Muscle layer of duodenum (tissue), 2 donors: ENCODE results near the gene EIF4A3.
A peak's percentile ranks its signal among the peaks of the same experiment; 100 is the strongest.

ENCODE experiments used
- H3K27ac ChIP-seq: one replicate; pipeline ENCODE4 v1.7.0; 2013; ENCODE audit warnings: mild to moderate bottlenecking, low read length
- H3K27me3 ChIP-seq: one replicate; pipeline ENCODE4 v1.7.0; 2013; ENCODE audit warnings: low read depth, mild to moderate bottlenecking, control low read depth, low read length
- H3K36me3 ChIP-seq, 2 donors: one replicate each; pipeline ENCODE4 v1.7.0; 2013; ENCODE audit warnings: low read length in 2 of 2, control low read depth in 1 of 2, mild to moderate bottlenecking in 1 of 2; ENCODE audit not compliant: insufficient read depth in 2 of 2, control insufficient read depth in 1 of 2
- H3K4me1 ChIP-seq, 2 donors: one replicate each; pipeline ENCODE4 v1.7.0; 2013; ENCODE audit warnings: low read length in 2 of 2, mild to moderate bottlenecking in 2 of 2, control low read depth in 1 of 2, moderate library complexity in 1 of 2; ENCODE audit not compliant: insufficient read depth in 2 of 2, control insufficient read depth in 1 of 2
- H3K4me3 ChIP-seq, 2 donors: one replicate each; pipeline ENCODE4 v1.7.0; 2013; ENCODE audit warnings: low read length in 2 of 2, low read depth in 1 of 2, mild to moderate bottlenecking in 1 of 2
- H3K9me3 ChIP-seq, 2 donors: one replicate each; pipeline ENCODE4 v1.7.0; 2013; ENCODE audit warnings: low read length in 2 of 2, control low read depth in 1 of 2, mild to moderate bottlenecking in 1 of 2; ENCODE audit not compliant: control insufficient read depth in 1 of 2
- donor health status: healthy.

EIF4A3 gene

GRCh38 chr17:80151333-80151732, 4.4 kb upstream of the EIF4A3 start:
- Histone ChIP-seq H3K36me3 (no peaks in the 10 kb centered on the region), H3K27me3 (no peaks in the 10 kb centered on the region), H3K9me3 (no peaks in the 10 kb centered on the region), H3K4me1 (peaks cover 0 to 7% of the 10 kb centered on the region in 2 donors), H3K27ac (no peak overlapping the region), H3K4me3 (no peak overlapping the region)

GRCh38 chr17:80146121-80147034, 550 bp downstream of the EIF4A3 start:
- Histone ChIP-seq H3K4me3 (peak overlapping the region; percentile 89 to 91), H3K9me3 (no peaks in the 10 kb centered on the region), H3K36me3 (peaks cover 22 to 23% of the 10 kb centered on the region in 2 donors), H3K27me3 (no peaks in the 10 kb centered on the region), H3K27ac (peak overlapping the region; percentile 60), H3K4me1 (peaks cover 13 to 26% of the 10 kb centered on the region in 2 donors)

GRCh38 chr17:80145076-80146075, 1.6 kb downstream of the EIF4A3 start:
- Histone ChIP-seq H3K36me3 (peaks cover 28% of the 10 kb centered on the region in 2 donors), H3K27me3 (no peaks in the 10 kb centered on the region), H3K4me1 (peaks cover 13 to 26% of the 10 kb centered on the region in 2 donors), H3K4me3 (peak overlapping the region; percentile 89 to 91), H3K27ac (no peak overlapping the region), H3K9me3 (no peaks in the 10 kb centered on the region)

- H3K4me3 ChIP-seq, result no peak overlapping the region
- H3K4me1 ChIP-seq, result peaks cover 13 to 20% of the 10 kb centered on the region in 2 donors
- H3K9me3 ChIP-seq, result no peaks in the 10 kb centered on the region
- no peak overlapping the region for H3K27ac ChIP-seq
- no peaks in the 10 kb centered on the region for H3K27me3 ChIP-seq
- peaks cover 49 to 52% of the 10 kb centered on the region in 2 donors for H3K36me3 ChIP-seq
These were observed 4.0 kb downstream of the EIF4A3 start for GRCh38 chr17:80142929-80143328.

GRCh38 chr17:80141463-80142165, 5.3 kb downstream of the EIF4A3 start:
- H3K36me3 ChIP-seq, result peaks cover 61 to 66% of the 10 kb centered on the region in 2 donors

GRCh38 chr17:80138856-80139426, 8.0 kb downstream of the EIF4A3 start:
- H3K9me3 ChIP-seq, result no peaks in the 10 kb centered on the region
- no peak overlapping the region for H3K4me3 ChIP-seq
- no peaks in the 10 kb centered on the region for H3K4me1 ChIP-seq
- H3K36me3 ChIP-seq, result peaks cover 77 to 92% of the 10 kb centered on the region in 2 donors
- H3K27me3 ChIP-seq, result no peaks in the 10 kb centered on the region
- no peak overlapping the region for H3K27ac ChIP-seq

More at GRCh38 chr17:80141463-80142165, 5.3 kb downstream of the EIF4A3 start:
- Histone ChIP-seq H3K27me3 (no peaks in the 10 kb centered on the region), H3K4me1 (peaks cover 13 to 19% of the 10 kb centered on the region in 2 donors), H3K27ac (no peak overlapping the region), H3K9me3 (no peaks in the 10 kb centered on the region), H3K4me3 (no peak overlapping the region)

- Histone ChIP-seq H3K4me1 (no peaks in the 10 kb centered on the region), H3K9me3 (no peaks in the 10 kb centered on the region), H3K4me3 (no peak overlapping the region), H3K27ac (no peak overlapping the region), H3K27me3 (no peaks in the 10 kb centered on the region), H3K36me3 (peaks cover 74 to 90% of the 10 kb centered on the region in 2 donors)
These were observed 9.8 kb downstream of the EIF4A3 start for GRCh38 chr17:80137131-80137530.

GRCh38 chr17:80133626-80133970, 13.3 kb downstream of the EIF4A3 start:
- no peaks in the 10 kb centered on the region for H3K27me3 ChIP-seq
- H3K27ac ChIP-seq, result no peak overlapping the region
- H3K4me1 ChIP-seq, result no peaks in the 10 kb centered on the region
- H3K9me3 ChIP-seq, result no peaks in the 10 kb centered on the region
- no peak overlapping the region for H3K4me3 ChIP-seq
- H3K36me3 ChIP-seq, result peaks cover 47 to 59% of the 10 kb centered on the region in 2 donors

- H3K4me1 ChIP-seq, result no peaks in the 10 kb centered on the region
- no peak overlapping the region for H3K4me3 ChIP-seq
- H3K27ac ChIP-seq, result no peak overlapping the region
- H3K9me3 ChIP-seq, result no peaks in the 10 kb centered on the region
- H3K27me3 ChIP-seq, result no peaks in the 10 kb centered on the region
- H3K36me3 ChIP-seq, result peaks cover 41 to 54% of the 10 kb centered on the region in 2 donors
These were observed 13.9 kb downstream of the EIF4A3 start for GRCh38 chr17:80132906-80133625.

GRCh38 chr17:80130992-80131391, 15.9 kb downstream of the EIF4A3 start:
- Histone ChIP-seq H3K4me3 (no peak overlapping the region), H3K27me3 (no peaks in the 10 kb centered on the region), H3K27ac (no peak overlapping the region), H3K4me1 (no peaks in the 10 kb centered on the region), H3K36me3 (peaks cover 22 to 33% of the 10 kb centered on the region in 2 donors), H3K9me3 (no peaks in the 10 kb centered on the region)
